ENCODE measurements around the gene FAM50A.
A peak's percentile ranks its signal among the peaks of the same experiment; 100 is the strongest.
"Not testable (repeated sequence)": the region's sequence is repeated elsewhere in the genome, so short reads cannot be mapped to it uniquely, and the experiment has no call there.

The FAM50A gene

DNA sequence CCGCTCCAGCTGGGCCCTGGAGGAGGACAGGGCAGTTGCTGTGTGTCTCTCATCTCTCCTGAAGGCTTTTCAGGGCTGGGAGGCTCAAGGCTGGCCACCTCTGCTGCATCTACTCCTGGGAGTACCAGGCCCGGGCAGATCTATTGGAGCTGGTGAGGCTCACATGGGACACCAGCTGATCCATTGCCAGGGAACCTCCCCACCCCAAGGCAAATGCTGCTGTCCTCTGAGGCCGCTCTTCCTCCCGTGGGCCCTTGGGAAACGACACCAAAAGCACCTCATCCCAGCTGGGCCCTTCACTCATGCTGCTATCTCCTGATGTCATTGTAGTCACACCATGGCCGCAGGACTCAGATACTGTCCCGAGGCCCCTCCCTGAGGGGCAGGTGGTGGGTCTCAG lies 38.8 kb downstream of the FAM50A start:
- DNase-seq (ENCODE audit: low read depth in 1 of 2, low spot score in 1 of 2) = no peak

DNA sequence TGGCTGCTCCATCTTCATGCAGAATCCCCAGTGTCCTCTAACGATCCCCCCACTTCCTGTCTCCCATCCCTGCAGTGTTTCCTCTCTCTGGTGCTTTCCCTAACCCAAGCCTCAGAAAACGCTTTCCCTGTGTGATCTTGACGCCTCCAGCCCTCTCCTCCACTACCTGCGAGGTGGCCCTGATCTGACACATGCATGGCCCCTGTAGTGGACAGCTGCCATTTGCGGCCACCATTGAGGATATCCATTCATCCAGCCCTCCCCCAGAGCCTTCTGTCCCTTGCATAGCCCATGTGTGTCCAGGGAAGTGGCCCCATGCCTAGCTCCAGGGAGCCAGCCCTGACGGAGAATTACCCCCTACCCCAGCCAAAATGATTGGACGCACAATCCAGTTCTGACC lies 39.4 kb downstream of the FAM50A start:
- no peak for DNase-seq (ENCODE audit: low read depth in 1 of 2, low spot score in 1 of 2)

GRCh38 chrX:154484255-154485149 lies 40.6 kb downstream of the FAM50A start:
- no peak for DNase-seq (ENCODE audit: low read depth in 1 of 2, low spot score in 1 of 2)

GRCh38 chrX:154485150-154486051 lies 41.5 kb downstream of the FAM50A start:
- DNase-seq (ENCODE audit: low read depth in 1 of 2, low spot score in 1 of 2) = no peak

- DNase-seq (ENCODE audit: low read depth in 1 of 2, low spot score in 1 of 2) = no peak
These were observed 42.1 kb downstream of the FAM50A start for GRCh38 chrX:154486052-154486395.

DNA sequence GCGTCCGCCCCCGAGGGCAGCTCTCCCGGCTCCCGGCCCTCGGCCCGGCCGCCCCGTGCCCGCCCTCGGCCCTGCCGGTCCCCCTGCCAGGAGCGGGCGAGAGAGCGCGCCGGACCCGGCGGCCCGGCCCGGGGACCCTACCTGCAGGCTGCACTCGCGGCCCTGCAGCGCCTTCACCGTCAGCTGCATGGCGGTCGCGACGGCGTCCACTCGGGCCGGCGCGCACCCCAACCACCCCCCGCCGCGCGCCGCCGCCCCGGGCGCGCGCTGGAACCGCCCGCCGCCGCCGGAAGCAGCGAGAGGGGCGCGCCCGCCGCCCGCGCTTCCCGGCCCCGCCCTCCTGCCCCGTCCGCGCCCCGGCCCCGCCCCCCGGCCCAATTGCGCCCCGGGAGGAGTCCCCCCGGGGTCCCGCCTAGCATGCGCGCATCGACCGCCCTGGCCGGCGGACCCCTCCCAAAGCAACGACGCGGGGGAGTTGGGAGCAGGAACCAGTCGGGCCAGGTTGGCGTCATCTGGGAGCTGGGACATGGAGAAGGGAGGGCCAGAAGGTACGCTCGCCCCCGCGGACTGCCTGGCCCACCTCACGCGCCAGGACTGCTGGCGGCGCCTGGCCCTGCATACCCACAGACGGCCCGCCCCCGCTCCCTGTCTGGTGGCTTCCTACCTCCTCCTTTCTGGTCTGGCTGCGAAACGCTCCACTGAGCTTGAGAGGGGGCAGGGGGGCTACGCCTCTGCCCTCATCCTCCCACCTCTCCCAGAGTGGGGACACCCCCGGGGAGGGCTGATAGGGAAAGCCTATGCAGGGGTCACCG lies 42.7 kb downstream of the FAM50A start, which contains the start of gene UBL4A:
TSS of gene UBL4A (minus strand) at position 220 of the 812 bp plus-strand sequence. CDS start at position 189, 31 bp downstream.
- DNase-seq (ENCODE audit: low read depth in 1 of 2, low spot score in 1 of 2) = peak in 1 of 2 donors; percentile 3

- DNase-seq (ENCODE audit: low read depth in 1 of 2, low spot score in 1 of 2) = no peak
These were observed 43.8 kb downstream of the FAM50A start for GRCh38 chrX:154487518-154488290.

- DNase-seq (ENCODE audit: low read depth in 1 of 2, low spot score in 1 of 2) = no peak
These were observed 44.6 kb downstream of the FAM50A start for GRCh38 chrX:154488336-154489075.

DNA sequence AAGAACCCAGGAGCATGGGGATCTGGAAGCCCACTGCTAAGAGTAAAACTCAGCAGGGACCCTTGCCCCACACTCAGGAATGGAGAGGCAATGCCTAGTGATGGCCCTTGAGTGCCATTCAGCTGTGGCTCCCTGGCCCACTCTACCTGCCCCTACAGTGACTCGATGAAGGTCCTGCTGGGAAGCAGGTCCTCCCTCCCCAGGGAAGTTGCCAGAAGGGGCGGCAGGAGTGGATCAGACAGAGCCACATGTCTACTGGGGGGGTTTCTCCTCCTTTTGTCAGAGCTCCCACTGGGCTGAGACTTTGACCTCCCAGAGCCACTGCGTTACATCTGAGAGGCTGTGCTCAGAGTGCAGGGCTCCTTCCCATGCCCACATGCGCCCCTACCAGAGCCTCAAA lies 45.2 kb downstream of the FAM50A start:
- no peak for DNase-seq (ENCODE audit: low read depth in 1 of 2, low spot score in 1 of 2)

DNA sequence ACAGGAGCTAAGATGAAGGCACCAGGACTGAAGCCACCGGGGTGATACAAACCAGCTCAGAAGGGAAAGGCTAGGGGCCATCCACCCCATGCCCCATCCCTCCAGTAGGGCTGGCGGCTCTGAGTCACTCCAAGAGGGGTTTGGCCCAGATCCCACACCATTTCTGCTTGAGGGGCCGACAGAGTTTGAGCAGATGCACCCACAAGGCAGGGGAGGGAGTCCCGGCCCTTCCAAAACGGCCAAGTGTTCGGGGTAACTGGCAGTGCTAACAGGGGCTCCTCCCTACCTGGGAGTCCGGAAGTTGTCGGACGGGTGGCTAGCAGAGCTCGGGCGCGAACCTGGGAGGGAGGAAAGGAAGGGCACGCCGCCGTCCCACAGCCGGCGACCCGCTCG lies 46.1 kb downstream of the FAM50A start:
- DNase-seq (ENCODE audit: low read depth in 1 of 2, low spot score in 1 of 2) = no peak

DNA sequence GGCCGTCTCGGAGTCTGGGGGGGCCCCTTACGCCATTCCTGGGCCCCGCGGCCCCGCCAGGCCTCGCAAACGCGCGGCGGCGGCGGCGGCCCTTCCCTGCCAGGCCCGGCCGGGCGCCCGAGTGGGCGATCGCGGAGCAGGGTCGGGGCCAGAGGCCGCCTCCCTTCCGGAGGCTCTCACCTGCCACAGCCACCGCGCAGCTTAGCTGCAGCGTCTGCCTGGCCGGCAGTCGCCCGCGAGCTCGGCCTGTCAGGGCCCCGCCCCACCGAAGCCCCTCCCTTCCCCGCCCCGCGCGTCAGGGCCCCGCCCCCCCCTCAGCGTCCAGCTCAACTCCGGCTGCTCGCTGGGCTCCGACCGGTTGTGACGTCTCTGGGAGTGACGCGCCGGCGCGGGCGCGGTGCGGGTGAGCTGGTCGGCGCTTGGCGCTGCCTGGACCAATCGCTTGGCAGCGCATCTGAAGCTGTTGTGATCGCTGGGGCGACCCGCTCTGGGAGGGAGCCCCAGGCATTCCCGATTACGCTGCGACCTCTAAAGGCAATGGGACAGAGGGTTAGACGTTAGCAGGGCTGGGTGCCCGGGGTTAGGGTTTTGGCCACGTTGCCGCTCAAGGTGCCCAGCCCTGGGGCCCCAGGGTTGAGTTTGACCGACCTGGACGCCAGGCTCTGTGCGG lies 46.6 kb downstream of the FAM50A start, which contains the start of gene SLC10A3:
TSS of gene SLC10A3 (minus strand) at position 216 of the 670 bp plus-strand sequence. CDS start 1,689 bp downstream, outside the sequence.
- peak; percentile 67 to 81 for DNase-seq (ENCODE audit: low read depth in 1 of 2, low spot score in 1 of 2)

- no peak for DNase-seq (ENCODE audit: low read depth in 1 of 2, low spot score in 1 of 2)
These were observed 50.8 kb downstream of the FAM50A start for GRCh38 chrX:154494715-154495114.

- no peak for DNase-seq (ENCODE audit: low read depth in 1 of 2, low spot score in 1 of 2)
These were observed 51.6 kb downstream of the FAM50A start for GRCh38 chrX:154495472-154495922.

GRCh38 chrX:154496591-154497137 lies 52.7 kb downstream of the FAM50A start:
- not testable (repeated sequence) for DNase-seq (ENCODE audit: low read depth in 1 of 2, low spot score in 1 of 2)
